T-helper 2 cell treated with Interferon-gamma antibody and Interleukin-4, amounts not matched to agents 5 μg/mL and 100 μg/mL, for 36 hours (primary cell): ENCODE measurements around the gene GRIN2C.

Source experiments
- DNase-seq: peaks from one replicate; pipeline ENCODE4 v3.0.0; 2021; ENCODE audit warnings: low spot score
- H3K27ac Mint-ChIP-seq: one replicate; pipeline ENCODE4 v1.8.0; 2021; ENCODE audit warnings: mild to moderate bottlenecking, mixed read lengths
- H3K27me3 Mint-ChIP-seq: one replicate; pipeline ENCODE4 v1.8.0; 2021; ENCODE audit warnings: low read depth, mixed read lengths
- H3K36me3 Mint-ChIP-seq: one replicate; pipeline ENCODE4 v1.8.0; 2021; ENCODE audit warnings: low read depth, mixed read lengths
- H3K4me1 Mint-ChIP-seq: one replicate; pipeline ENCODE4 v1.8.0; 2021; ENCODE audit warnings: low read depth, mixed read lengths
- H3K4me3 Mint-ChIP-seq: one replicate; pipeline ENCODE4 v1.8.0; 2022; ENCODE audit warnings: mild to moderate bottlenecking, moderate library complexity, mixed read lengths
- H3K9me3 Mint-ChIP-seq: one replicate; pipeline ENCODE4 v1.8.0; 2021; ENCODE audit warnings: mixed read lengths

Gene GRIN2C

GRCh38 chr17:74792586-74793105 is 67.0 kb downstream of the GRIN2C start:
- peaks cover 34% of the 10 kb centered on the region for H3K36me3 Mint-ChIP-seq

More at GRCh38 chr17:74792586-74793105, 67.0 kb downstream of the GRIN2C start:
- H3K4me1 Mint-ChIP-seq, result peaks cover 17% of the 10 kb centered on the region
- no peak for DNase-seq
- no peaks in the 10 kb centered on the region for H3K9me3 Mint-ChIP-seq
- no peak overlapping the region for H3K27ac Mint-ChIP-seq
- no peak overlapping the region for H3K4me3 Mint-ChIP-seq
- no peaks in the 10 kb centered on the region for H3K27me3 Mint-ChIP-seq
